Stomach (tissue), 9 donors: ENCODE data around the gene PIP5K1B. TPM values are rescaled to one million over a fixed set of nuclear protein-coding genes. Genes with fewer than 3 reads are reported as not detected.
A peak's percentile ranks its signal among the peaks of the same experiment; 100 is the strongest.

Experiments
- DNase-seq, 2 donors: peaks; one replicate each; pipeline versions ENCODE4 v3.0.0 to v3.0.0-alpha.2; 2013 to 2019
- H3K27ac ChIP-seq, 5 donors: fragments of 200-600 bp in 4 of 5; sonication (generic) in 4 of 5; one replicate each; pipeline ENCODE4 v1.5.1; 2013 to 2019; ENCODE audit warnings: mild to moderate bottlenecking in 1 of 5, moderate library complexity in 1 of 5
- H3K27me3 ChIP-seq, 3 donors: fragments of 200-600 bp; sonication (generic); one replicate each; pipeline ENCODE4 v1.5.1; 2017 to 2019; ENCODE audit warnings: mixed run types in 1 of 3
- H3K36me3 ChIP-seq, 4 donors: fragments of 200-600 bp; sonication (generic); 1 replicate in 3 of 4; 2 replicates in 1 of 4; pipeline ENCODE4 v1.5.1; 2016 to 2019
- H3K4me1 ChIP-seq, 4 donors: fragments of 200-600 bp; sonication (generic); one replicate each; pipeline ENCODE4 v1.5.1; 2016 to 2019
- H3K4me3 ChIP-seq, 4 donors: fragments of 200-600 bp; sonication (generic) in 3 of 4; one replicate each; pipeline ENCODE4 v1.5.1; 2016 to 2019; ENCODE audit warnings: mild to moderate bottlenecking in 1 of 4
- H3K9me3 ChIP-seq, 4 donors: fragments of 200-600 bp; sonication (generic); one replicate each; pipeline ENCODE4 v1.5.1; 2016 to 2019
- EP300 ChIP-seq: sonication (generic); formaldehyde crosslinking; IDR thresholded peaks from one replicate; pipeline ENCODE4 v1.6.1; 2017; ENCODE audit warnings: antibody characterized with exemption
- POLR2A ChIP-seq, 4 donors: fragments of 450-650 bp; IDR thresholded peaks; one replicate each; pipeline ENCODE4 v1.6.1; 2016; ENCODE audit warnings: antibody characterized with exemption in 4 of 4, control low read depth in 2 of 4, mild to moderate bottlenecking in 1 of 4, moderate library complexity in 1 of 4
- POLR2AphosphoS5 ChIP-seq, 3 donors: sonication (generic); formaldehyde crosslinking; IDR thresholded peaks; one replicate each; pipeline ENCODE4 v1.6.1; 2016; ENCODE audit warnings: antibody characterized with exemption in 3 of 3
- WGBS, 5 donors: extraction: QIAGEN DNeasy Blood & Tissue Kit in 3 of 5; methylation state at CpG; one replicate each; pipeline versions ENCODE4 v1.1.5 to v1.1.7; 2013 to 2018; 5-methylcytosine and 5-hydroxymethylcytosine counted together
- intact Hi-C: fragments of 100-400 bp; cut with DNase I; formaldehyde crosslinking; loops from one replicate; pipeline ENCODE4 v1.15.1; 2023; ENCODE audit warnings: low total_unique reads
- polyA plus RNA-seq, 3 donors: library from polyadenylated mRNA; stranded (reverse); fragments of 200-250 nt; gene quantifications; one replicate each; pipeline ENCODE4 v1.2.3, GENCODE V29; 2013
- total RNA-seq, 5 donors: library from RNA; depleted of rRNA; stranded (reverse); fragments of >200 nt; gene quantifications; one replicate each; pipeline versions ENCODE4 v1.1.0 to v1.2.3, GENCODE V29; 2014 to 2016
- TF ChIP-seq, protein P1 (sequence below), 7 experiments: fragments of 450-650 bp in 4 of 7; fragments of 200-600 bp in 3 of 7; sonication (generic) in 3 of 7; IDR thresholded peaks; one replicate each; pipeline ENCODE4 v1.5.1; 2016 to 2019; ENCODE audit warnings: antibody characterized with exemption in 7 of 7, control low read depth in 2 of 7, mild to moderate bottlenecking in 1 of 7
- donor health status: healthy with polysubstance abuse.
- donor health status: Bipolar disorder and iron deficiency.
- donor health status: healthy.

PIP5K1B gene
- total and polyA plus RNA-seq, 8 donors, result 2.3 to 33.8 (median 16.6) TPM

DNA sequence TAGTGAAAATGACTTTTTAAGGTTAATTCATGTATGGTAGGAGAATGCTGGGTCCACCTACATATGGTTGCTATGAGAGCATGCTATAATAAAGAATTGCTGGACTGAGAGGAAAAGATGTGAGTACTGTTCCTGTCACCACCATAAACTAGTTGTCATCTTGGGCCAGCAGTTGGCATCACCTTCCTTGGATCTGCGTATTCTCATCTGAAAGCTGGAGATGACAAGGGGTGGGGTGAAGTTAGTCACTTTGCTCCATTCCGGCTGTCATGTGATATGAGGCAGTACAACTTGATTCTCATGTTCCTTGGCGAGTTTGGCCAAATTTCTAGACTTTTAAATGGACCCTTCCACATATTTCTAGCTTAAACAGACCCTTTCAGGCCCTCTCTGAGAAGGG, 33.3 kb downstream of the PIP5K1B start:
- intact Hi-C loops, result no loop called here
- no peak for DNase-seq
- Histone ChIP-seq H3K4me1 (peaks cover 4 to 35% (median 13%) of the 10 kb centered on the region in 4 donors), H3K4me3 (no peak overlapping the region), H3K27me3 (no peaks in the 10 kb centered on the region), H3K36me3 (no peaks in the 10 kb centered on the region), H3K9me3 (no peaks in the 10 kb centered on the region), H3K27ac (peak overlapping the region; percentile 55 to 89 (median 81))
- WGBS, 5 donors, result 81 to 93% (median 88%) methylated on average over 3 of the region's 3 CpGs
- no peak for TF ChIP-seq POLR2A (IDR thresholded peaks at IDR 0.05)
- TF ChIP-seq, protein P1, sequence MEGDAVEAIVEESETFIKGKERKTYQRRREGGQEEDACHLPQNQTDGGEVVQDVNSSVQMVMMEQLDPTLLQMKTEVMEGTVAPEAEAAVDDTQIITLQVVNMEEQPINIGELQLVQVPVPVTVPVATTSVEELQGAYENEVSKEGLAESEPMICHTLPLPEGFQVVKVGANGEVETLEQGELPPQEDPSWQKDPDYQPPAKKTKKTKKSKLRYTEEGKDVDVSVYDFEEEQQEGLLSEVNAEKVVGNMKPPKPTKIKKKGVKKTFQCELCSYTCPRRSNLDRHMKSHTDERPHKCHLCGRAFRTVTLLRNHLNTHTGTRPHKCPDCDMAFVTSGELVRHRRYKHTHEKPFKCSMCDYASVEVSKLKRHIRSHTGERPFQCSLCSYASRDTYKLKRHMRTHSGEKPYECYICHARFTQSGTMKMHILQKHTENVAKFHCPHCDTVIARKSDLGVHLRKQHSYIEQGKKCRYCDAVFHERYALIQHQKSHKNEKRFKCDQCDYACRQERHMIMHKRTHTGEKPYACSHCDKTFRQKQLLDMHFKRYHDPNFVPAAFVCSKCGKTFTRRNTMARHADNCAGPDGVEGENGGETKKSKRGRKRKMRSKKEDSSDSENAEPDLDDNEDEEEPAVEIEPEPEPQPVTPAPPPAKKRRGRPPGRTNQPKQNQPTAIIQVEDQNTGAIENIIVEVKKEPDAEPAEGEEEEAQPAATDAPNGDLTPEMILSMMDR (IDR thresholded peaks at IDR 0.05), result no peak
- TF ChIP-seq POLR2AphosphoS5 (IDR thresholded peaks at IDR 0.05), result no peak
- no peak for TF ChIP-seq EP300

DNA sequence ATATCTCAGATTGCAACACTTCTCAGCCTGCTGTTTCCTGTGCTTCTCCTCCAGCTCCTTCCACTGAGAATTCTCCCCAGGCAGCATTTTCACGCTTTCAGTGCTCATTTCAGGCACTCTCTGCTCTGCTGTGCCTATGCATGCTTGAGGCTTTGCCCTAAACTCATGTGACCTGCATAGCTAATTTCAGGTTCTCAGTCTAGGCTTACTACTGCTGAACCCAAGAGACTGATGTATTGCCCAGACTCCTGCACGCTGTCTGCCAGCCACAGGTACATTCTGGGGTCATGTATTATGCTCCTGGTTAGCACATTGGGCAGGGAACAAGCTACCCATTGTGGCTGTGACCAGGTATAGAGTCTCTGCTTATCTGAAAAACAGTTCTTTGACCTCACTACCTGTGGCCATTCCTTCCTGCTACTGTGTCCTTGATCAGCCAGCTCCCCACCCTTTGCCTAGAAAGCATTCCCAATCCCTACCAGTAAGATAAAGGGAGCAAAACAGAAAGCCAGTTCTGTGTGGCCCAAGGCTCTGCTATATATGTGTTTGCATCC, 34.7 kb downstream of the PIP5K1B start:
- no peaks in the 10 kb centered on the region for H3K36me3 ChIP-seq
- no peaks in the 10 kb centered on the region for H3K9me3 ChIP-seq
- H3K4me3 ChIP-seq, result no peak overlapping the region
- DNase-seq, result peak; percentile 65 to 83
- no peaks in the 10 kb centered on the region for H3K27me3 ChIP-seq
- intact Hi-C loops, result no loop called here
- TF ChIP-seq, protein P1 (IDR thresholded peaks at IDR 0.05), result no peak
- TF ChIP-seq POLR2AphosphoS5 (IDR thresholded peaks at IDR 0.05) (peak in 2 of 3 donors; percentile 71 to 77), POLR2A (IDR thresholded peaks at IDR 0.05) (no peak)
- peak overlapping the region; percentile 72 to 90 (median 88) for H3K27ac ChIP-seq
- H3K4me1 ChIP-seq, result peaks cover 4 to 35% (median 13%) of the 10 kb centered on the region in 4 donors
- 18 to 50% (median 32%) methylated on average over 2 of the region's 2 CpGs for WGBS, 5 donors

DNA sequence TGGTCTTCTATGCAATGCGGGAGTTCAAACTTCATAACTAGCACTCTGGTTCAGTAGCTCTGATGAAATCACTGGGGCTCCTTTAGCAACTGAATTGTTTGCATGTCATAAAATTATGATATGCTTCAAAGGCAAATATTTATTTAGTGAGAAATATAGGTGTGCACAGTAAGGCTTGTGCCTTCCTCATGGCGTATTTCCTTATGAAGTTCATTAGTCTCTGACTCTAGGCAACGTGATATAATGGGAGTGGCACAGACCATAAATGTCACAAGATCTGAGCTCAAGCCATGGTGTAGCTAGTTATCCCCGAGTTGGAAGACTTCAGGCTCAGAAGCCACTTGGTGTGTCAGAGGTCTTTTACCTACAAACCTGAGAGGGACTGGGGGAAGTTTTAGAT, 35.5 kb downstream of the PIP5K1B start:
- Histone ChIP-seq H3K9me3 (no peaks in the 10 kb centered on the region), H3K4me1 (peaks cover 4 to 40% (median 14%) of the 10 kb centered on the region in 4 donors), H3K36me3 (no peaks in the 10 kb centered on the region), H3K27me3 (no peaks in the 10 kb centered on the region), H3K27ac (peak overlapping the region; percentile 28 to 89 (median 81)), H3K4me3 (no peak overlapping the region)
- TF ChIP-seq POLR2AphosphoS5 (IDR thresholded peaks at IDR 0.05), result peak in 2 of 3 donors; percentile 78 to 85
- TF ChIP-seq, protein P1 (IDR thresholded peaks at IDR 0.05), result no peak
- peak; percentile 44 to 91 for DNase-seq
- WGBS, 5 donors, result 22 to 46% (median 42%) methylated on average over 4 of the region's 4 CpGs
- intact Hi-C loops, result no loop called here

DNA sequence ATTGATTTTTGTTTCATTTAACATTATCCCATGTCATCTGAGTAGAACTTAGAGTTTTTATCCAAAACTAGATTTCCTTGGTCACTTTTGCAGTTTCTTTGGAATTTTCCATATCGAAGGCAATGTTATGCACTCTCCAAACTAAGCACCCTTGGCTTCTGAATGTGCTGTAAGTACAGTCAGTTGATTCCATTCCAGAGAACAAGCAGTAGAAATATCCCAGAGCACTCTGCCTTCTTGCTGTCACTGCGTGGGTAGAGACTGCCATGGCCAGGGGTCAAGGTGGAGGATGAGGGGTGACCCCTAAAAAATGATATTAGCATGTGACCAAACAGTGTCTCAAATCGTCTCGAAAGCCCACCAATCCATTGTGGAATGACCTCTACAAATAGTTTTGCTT, 36.2 kb downstream of the PIP5K1B start:
- no peaks in the 10 kb centered on the region for H3K9me3 ChIP-seq
- peaks cover under 1 to 33% (median 12%) of the 10 kb centered on the region in 4 donors for H3K4me1 ChIP-seq
- no peak overlapping the region for H3K4me3 ChIP-seq
- no peak for TF ChIP-seq POLR2AphosphoS5 (IDR thresholded peaks at IDR 0.05)
- TF ChIP-seq, protein P1 (IDR thresholded peaks at IDR 0.05), result no peak
- TF ChIP-seq POLR2A (IDR thresholded peaks at IDR 0.05), result no peak
- no peak for TF ChIP-seq EP300
- intact Hi-C loops, result no loop called here
- DNase-seq, result no peak
- no peaks in the 10 kb centered on the region for H3K36me3 ChIP-seq
- 69 to 77% (median 76%) methylated on average over 4 of the region's 4 CpGs for WGBS, 5 donors
- H3K27me3 ChIP-seq, result no peaks in the 10 kb centered on the region
- peak overlapping the region; percentile 32 to 89 (median 81) for H3K27ac ChIP-seq
